Measurements from ENCODE around the gene AFF2.
"Not testable (repeated sequence)": the region's sequence is repeated elsewhere in the genome, so short reads cannot be mapped to it uniquely, and the experiment has no call there.

The AFF2 gene

GRCh38 chrX:148643460-148643859 is 143.0 kb downstream of the AFF2 start:
- no peak for DNase-seq (ENCODE audit: low read depth)

- DNase-seq (ENCODE audit: low read depth): no peak
Measured at GRCh38 chrX:148647651-148648050, 147.2 kb downstream of the AFF2 start.

GRCh38 chrX:148649145-148649795 is 148.9 kb downstream of the AFF2 start:
- DNase-seq (ENCODE audit: low read depth): no peak

GRCh38 chrX:148658115-148658730 is 157.8 kb downstream of the AFF2 start:
- no peak for DNase-seq (ENCODE audit: low read depth)

GRCh38 chrX:148659481-148659880 is 159.1 kb downstream of the AFF2 start:
- DNase-seq (ENCODE audit: low read depth): no peak

- DNase-seq (ENCODE audit: low read depth): no peak
Measured at GRCh38 chrX:148661035-148661434, 160.6 kb downstream of the AFF2 start.

- no peak for DNase-seq (ENCODE audit: low read depth)
Measured at GRCh38 chrX:148662014-148662413, 161.6 kb downstream of the AFF2 start.

GRCh38 chrX:148664171-148664570 is 163.8 kb downstream of the AFF2 start:
- DNase-seq (ENCODE audit: low read depth): no peak

- no peak for DNase-seq (ENCODE audit: low read depth)
Measured at GRCh38 chrX:148664995-148665394, 164.6 kb downstream of the AFF2 start.

- DNase-seq (ENCODE audit: low read depth): not testable (repeated sequence)
Measured at GRCh38 chrX:148669175-148669574, 168.8 kb downstream of the AFF2 start.

- DNase-seq (ENCODE audit: low read depth): no peak
Measured at GRCh38 chrX:148670277-148670676, 169.9 kb downstream of the AFF2 start.

GRCh38 chrX:148672517-148672916 is 172.1 kb downstream of the AFF2 start:
- DNase-seq (ENCODE audit: low read depth): no peak

GRCh38 chrX:148681605-148682004 is 181.2 kb downstream of the AFF2 start:
- DNase-seq (ENCODE audit: low read depth): no peak

- DNase-seq (ENCODE audit: low read depth): no peak
Measured at GRCh38 chrX:148682206-148682605, 181.8 kb downstream of the AFF2 start.

- DNase-seq (ENCODE audit: low read depth): no peak
Measured at GRCh38 chrX:148691456-148691855, 191.0 kb downstream of the AFF2 start.

GRCh38 chrX:148695255-148695654 is 194.8 kb downstream of the AFF2 start:
- no peak for DNase-seq (ENCODE audit: low read depth)

GRCh38 chrX:148698221-148698620 is 197.8 kb downstream of the AFF2 start:
- no peak for DNase-seq (ENCODE audit: low read depth)

- no peak for DNase-seq (ENCODE audit: low read depth)
Measured at GRCh38 chrX:148700021-148700420, 199.6 kb downstream of the AFF2 start.

GRCh38 chrX:148713981-148714380 is 213.6 kb downstream of the AFF2 start:
- DNase-seq (ENCODE audit: low read depth): no peak

- no peak for DNase-seq (ENCODE audit: low read depth)
Measured at GRCh38 chrX:148715361-148715760, 214.9 kb downstream of the AFF2 start.

- no peak for DNase-seq (ENCODE audit: low read depth)
Measured at GRCh38 chrX:148722966-148723365, 222.5 kb downstream of the AFF2 start.

- no peak for DNase-seq (ENCODE audit: low read depth)
Measured at GRCh38 chrX:148723551-148723950, 223.1 kb downstream of the AFF2 start.

GRCh38 chrX:148728901-148729300 is 228.5 kb downstream of the AFF2 start:
- no peak for DNase-seq (ENCODE audit: low read depth)

GRCh38 chrX:148732743-148733142 is 232.3 kb downstream of the AFF2 start:
- no peak for DNase-seq (ENCODE audit: low read depth)
